IMR-90 (cell line): ENCODE measurements around the gene ARHGAP8. TPM values are rescaled to one million over a fixed set of nuclear protein-coding genes. Genes with fewer than 3 reads are reported as not detected.
A peak's percentile ranks its signal among the peaks of the same experiment; 100 is the strongest.

Experiments used
- ATAC-seq: fragments of 200-7000 bp; cut with Tn5 transposase; 2 replicates; pipeline ENCODE4 v1.9.1; 2020; ENCODE audit warnings: low read depth, mild to moderate bottlenecking, moderate library complexity
- BruUV-seq: library from RNA; stranded (reverse); fragments of 400-500 nt; replicated peaks from 2 replicates; lab custom pipeline; 2021; lab: Mats Ljungman, UMichigan
- CTCF ChIA-PET: fragments of 300-600 bp; formaldehyde crosslinking; extraction: SDS; loops from one replicate; lab custom pipeline; 2021; ENCODE audit warnings: antibody characterized with exemption; lab: Yijun Ruan, JAX
- POLR2A ChIA-PET: fragments of 300-600 bp; sonication (Branson Sonifier 250); formaldehyde crosslinking; loops from one replicate; lab custom pipeline; 2022; ENCODE audit warnings: antibody characterized with exemption; ENCODE audit not compliant: unreplicated experiment; lab: Charles Lee
- DNase-seq: peaks from one replicate; pipeline ENCODE4 v3.0.0; 2013
- H2AFZ ChIP-seq: replicated peaks from 2 replicates; pipeline ENCODE3; 2013; ENCODE audit warnings: low read length, mild to moderate bottlenecking; ENCODE audit not compliant: poor library complexity
- H2AK5ac ChIP-seq: 2 replicates; pipeline ENCODE4 v1.6.1; 2013; ENCODE audit warnings: low read depth, low read length, inconsistent platforms
- H2AK9ac ChIP-seq: replicated peaks from 2 replicates; pipeline ENCODE3; 2013; ENCODE audit warnings: mild to moderate bottlenecking, low read depth, low read length, moderate library complexity; ENCODE audit not compliant: poor library complexity
- H2BK120ac ChIP-seq: 2 replicates; pipeline ENCODE4 v1.6.1; 2013; ENCODE audit warnings: low read depth, low read length, inconsistent platforms
- H2BK15ac ChIP-seq: 3 replicates; pipeline ENCODE4 v1.6.1; 2013; ENCODE audit warnings: low read depth, low read length, inconsistent platforms
- H2BK20ac ChIP-seq: 2 replicates; pipeline ENCODE4 v1.6.1; 2013; ENCODE audit warnings: low read depth, mild to moderate bottlenecking, inconsistent platforms, low read length, moderate library complexity
- H2BK5ac ChIP-seq: 2 replicates; pipeline ENCODE4 v1.6.1; 2013; ENCODE audit warnings: mild to moderate bottlenecking, low read depth, low read length, inconsistent platforms; ENCODE audit not compliant: poor library complexity, severe bottlenecking
- H3K14ac ChIP-seq: replicated peaks from 2 replicates; pipeline ENCODE4 v1.6.1; 2013; ENCODE audit warnings: low read depth, low read length, inconsistent platforms
- H3K18ac ChIP-seq: 2 replicates; pipeline ENCODE4 v1.6.1; 2013; ENCODE audit warnings: low read depth, low read length, control low read depth
- H3K23ac ChIP-seq: 2 replicates; pipeline ENCODE4 v1.6.1; 2013; ENCODE audit warnings: low read depth, low read length, inconsistent platforms
- H3K27ac ChIP-seq: 2 replicates; pipeline ENCODE4 v1.5.1; 2013; ENCODE audit warnings: mild to moderate bottlenecking, control low read depth, low read length; ENCODE audit not compliant: insufficient read depth
- H3K27me3 ChIP-seq: 2 replicates; pipeline ENCODE4 v1.6.1; 2013; ENCODE audit warnings: low read length; ENCODE audit not compliant: control insufficient read depth, insufficient read depth
- H3K36me3 ChIP-seq: 2 replicates; pipeline ENCODE4 v1.6.1; 2013; ENCODE audit warnings: low read length, mixed read lengths; ENCODE audit not compliant: control insufficient read depth, insufficient read depth
- H3K4ac ChIP-seq: 2 replicates; pipeline ENCODE4 v1.6.1; 2013; ENCODE audit warnings: low read depth, low read length, inconsistent platforms
- H3K4me1 ChIP-seq: 2 replicates; pipeline ENCODE4 v1.6.1; 2013; ENCODE audit warnings: low read length, mixed read lengths; ENCODE audit not compliant: control insufficient read depth, insufficient read depth
- H3K4me2 ChIP-seq: 2 replicates; pipeline ENCODE4 v1.6.1; 2013; ENCODE audit warnings: low read depth, mild to moderate bottlenecking, control low read depth, low read length, moderate library complexity
- H3K4me3 ChIP-seq: 2 replicates; pipeline ENCODE4 v1.5.1; 2013; ENCODE audit warnings: low read depth, mild to moderate bottlenecking, control low read depth, low read length, moderate library complexity; ENCODE audit not compliant: insufficient read depth
- H3K56ac ChIP-seq: 2 replicates; pipeline ENCODE4 v1.6.1; 2013; ENCODE audit warnings: low read length, inconsistent platforms; ENCODE audit not compliant: insufficient read depth; ENCODE audit errors: extremely low read depth
- H3K79me1 ChIP-seq, 2 experiments: 2 replicates each; pipeline ENCODE4 v1.6.1; 2013; ENCODE audit warnings: low read length in 2 of 2, inconsistent platforms in 1 of 2, low read depth in 1 of 2
- H3K9ac ChIP-seq: 2 replicates; pipeline ENCODE4 v1.6.1; 2013; ENCODE audit warnings: low read depth, low read length, control low read depth
- H3K9me1 ChIP-seq: 2 replicates; pipeline ENCODE4 v1.6.1; 2013; ENCODE audit warnings: low read length, inconsistent platforms; ENCODE audit not compliant: insufficient read depth
- H3K9me3 ChIP-seq: 2 replicates; pipeline ENCODE4 v1.6.1; 2013; ENCODE audit warnings: low read length; ENCODE audit not compliant: control insufficient read depth, insufficient read depth
- H4K20me1 ChIP-seq: 2 replicates; pipeline ENCODE4 v1.6.1; 2013; ENCODE audit warnings: low read length, inconsistent platforms; ENCODE audit not compliant: insufficient read depth
- H4K5ac ChIP-seq: 2 replicates; pipeline ENCODE4 v1.6.1; 2013; ENCODE audit warnings: mild to moderate bottlenecking, low read depth, low read length, control low read depth
- H4K8ac ChIP-seq, 2 experiments: 2 replicates each; pipeline ENCODE4 v1.6.1; 2013; ENCODE audit warnings: low read depth in 2 of 2, low read length in 2 of 2, control low read depth in 1 of 2, inconsistent platforms in 1 of 2
- H4K91ac ChIP-seq: 2 replicates; pipeline ENCODE4 v1.6.1; 2013; ENCODE audit warnings: low read depth, low read length, inconsistent platforms; ENCODE audit not compliant: insufficient read depth
- MAFK ChIP-seq: IDR thresholded peaks from 2 replicates; pipeline ENCODE4 v1.6.1; 2012; ENCODE audit warnings: low read depth, low read length, improper control_type of control experiment
- MAZ ChIP-seq: IDR thresholded peaks from 2 replicates; pipeline ENCODE4 v1.6.1; 2012; ENCODE audit warnings: low read depth, mild to moderate bottlenecking, low read length, improper control_type of control experiment, moderate library complexity, borderline replicate concordance
- NFE2L2 ChIP-seq: fragments of 150-350 bp; IDR thresholded peaks from 2 replicates; pipeline ENCODE4 v1.6.1; 2016; ENCODE audit warnings: low read depth, mild to moderate bottlenecking, low read length
- POLR2A ChIP-seq: IDR thresholded peaks from 2 replicates; pipeline ENCODE4 v1.6.1; 2012; ENCODE audit warnings: mild to moderate bottlenecking, low read depth, low read length
- RAD21 ChIP-seq: IDR thresholded peaks from 2 replicates; pipeline ENCODE4 v1.6.1; 2012; ENCODE audit warnings: low read length, improper control_type of control experiment
- SMC3 ChIP-seq: fragments of 150-350 bp; IDR thresholded peaks from 2 replicates; pipeline ENCODE4 v1.6.1; 2016; ENCODE audit warnings: low read depth, mild to moderate bottlenecking, antibody characterized with exemption, low read length, moderate library complexity
- WGBS, 2 experiments: methylation state at CpG; one replicate each; pipeline versions ENCODE4 v1.1.5 to v1.1.7; 2013; ENCODE audit warnings: missing lambda C conversion rate in 2 of 2; ENCODE audit not compliant: insufficient read length in 1 of 2; ENCODE audit errors: extremely low coverage in 2 of 2; 5-methylcytosine and 5-hydroxymethylcytosine counted together
- dilution Hi-C: fragments of 300-500 bp; cut with HindIII; formaldehyde crosslinking; loops from one replicate; pipeline ENCODE4 v1.14.3; 2018; ENCODE audit warnings: low sequenced_read_pairs; ENCODE audit not compliant: unreplicated experiment
- in situ Hi-C: fragments of 300-500 bp; cut with MboI; formaldehyde crosslinking; loops from 3 replicates; pipeline ENCODE4 v1.14.3; 2019; ENCODE audit warnings: low sequenced_read_pairs, inconsistent platforms, mixed read lengths
- intact Hi-C: fragments of 100-400 bp; cut with micrococcal nuclease; formaldehyde crosslinking; loops from 2 replicates; pipeline ENCODE4 v1.10.0; 2022
- polyA plus RNA-seq, 3 experiments: library from polyadenylated mRNA; depleted of rRNA; stranded (reverse); fragments of >200 nt; gene quantifications; 2 replicates each; pipeline ENCODE4 v1.2.3, GENCODE V29; 2012; ENCODE audit warnings: low replicate concordance in 1 of 3
- total RNA-seq: library from RNA; depleted of rRNA; stranded (reverse); fragments of >200 nt; gene quantifications from 2 replicates; pipeline ENCODE4 v1.2.3, GENCODE V29; 2012
- TF ChIP-seq, protein P1 (sequence below): fragments of 150-350 bp; IDR thresholded peaks from 2 replicates; pipeline ENCODE4 v1.6.1; 2016; ENCODE audit warnings: low read depth, mild to moderate bottlenecking, low read length, moderate library complexity, borderline replicate concordance

The ARHGAP8 gene
- total and polyA plus RNA-seq, 2 of the 4 experiments (the other 2 are of a cell fraction): 0.18 to 0.21 TPM

DNA sequence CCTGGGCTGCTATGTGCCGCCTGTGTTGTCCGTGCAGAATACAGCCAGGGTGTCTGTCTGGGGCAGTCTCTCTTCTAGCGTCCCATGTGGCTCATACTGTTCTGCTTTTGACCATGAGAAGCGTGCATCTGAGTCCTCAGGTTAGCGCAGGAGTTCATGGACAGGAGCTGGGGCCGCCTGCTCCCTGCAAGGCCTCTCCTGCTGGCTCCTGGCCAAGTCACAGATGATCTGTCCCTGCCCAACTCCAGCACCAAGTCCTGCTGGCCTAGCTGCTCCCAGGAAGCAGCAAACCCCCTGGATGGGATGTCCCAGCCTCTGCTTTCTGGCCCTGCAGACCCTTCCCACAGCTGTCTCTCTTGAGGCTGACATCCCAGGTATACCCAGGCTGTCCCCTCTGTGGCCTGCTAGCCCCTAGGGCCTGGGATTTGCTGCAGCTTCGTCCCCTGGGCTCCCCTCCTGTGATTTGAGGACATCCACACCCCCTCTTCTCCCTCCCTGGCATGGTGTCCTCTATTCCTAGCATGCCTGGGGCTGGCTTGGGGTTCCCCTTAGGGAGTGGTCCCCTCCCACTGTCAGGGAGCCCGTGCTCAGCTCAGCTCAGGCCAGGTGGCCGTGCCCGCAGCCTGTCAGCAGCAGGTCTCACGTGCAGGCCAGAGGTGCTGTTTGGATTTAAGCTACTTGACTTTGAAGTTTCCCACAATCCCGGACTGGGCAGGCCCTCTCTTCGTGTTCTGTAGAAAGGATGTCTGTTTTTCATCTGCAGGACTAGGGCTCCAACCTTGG lies 32.6 kb upstream of the ARHGAP8 start:
- intact Hi-C loops (no loop called here), dilution Hi-C loops (no loop called here), in situ Hi-C loops (no loop called here)
- DNase-seq (no peak), ATAC-seq (0 out of 2 replicates have a peak, but pooled peaks have one; percentile 13)
- no peak overlapping the region for H3K18ac ChIP-seq
- WGBS, 2 experiments: 69% methylated on average over 5 of the region's 13 CpGs; no CpG with 5 or more reads in 1 of the 2 experiments
- H2BK5ac ChIP-seq: no peak overlapping the region
- TF ChIP-seq MAFK: no peak
- TF ChIP-seq, protein P1, sequence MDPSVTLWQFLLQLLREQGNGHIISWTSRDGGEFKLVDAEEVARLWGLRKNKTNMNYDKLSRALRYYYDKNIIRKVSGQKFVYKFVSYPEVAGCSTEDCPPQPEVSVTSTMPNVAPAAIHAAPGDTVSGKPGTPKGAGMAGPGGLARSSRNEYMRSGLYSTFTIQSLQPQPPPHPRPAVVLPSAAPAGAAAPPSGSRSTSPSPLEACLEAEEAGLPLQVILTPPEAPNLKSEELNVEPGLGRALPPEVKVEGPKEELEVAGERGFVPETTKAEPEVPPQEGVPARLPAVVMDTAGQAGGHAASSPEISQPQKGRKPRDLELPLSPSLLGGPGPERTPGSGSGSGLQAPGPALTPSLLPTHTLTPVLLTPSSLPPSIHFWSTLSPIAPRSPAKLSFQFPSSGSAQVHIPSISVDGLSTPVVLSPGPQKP: no peak
- TF ChIP-seq RAD21: no peak
- TF ChIP-seq SMC3: no peak
- TF ChIP-seq MAZ: no peak
- no peak for TF ChIP-seq POLR2A
- no peak for TF ChIP-seq NFE2L2
- H4K8ac ChIP-seq: no peak overlapping the region
- no peaks in the 10 kb centered on the region for H3K4me1 ChIP-seq
- no TSS peak for BruUV-seq
- H3K23ac ChIP-seq: no peak overlapping the region
- ChIA-PET POLR2A (no interaction called here), CTCF (no interaction called here)
- H3K56ac ChIP-seq: no peak overlapping the region
- H3K4ac ChIP-seq: no peak overlapping the region
- H3K14ac ChIP-seq: no peak overlapping the region
- no peak overlapping the region for H2AK9ac ChIP-seq
- no peaks in the 10 kb centered on the region; a peak in 1 of 4 replicates for H3K79me1 ChIP-seq
- H2BK120ac ChIP-seq: no peak overlapping the region
- no peak overlapping the region for H4K5ac ChIP-seq
- no peak overlapping the region for H3K9ac ChIP-seq
- H3K27ac ChIP-seq: no peak overlapping the region
- H2AFZ ChIP-seq: no peak overlapping the region
- H3K9me3 ChIP-seq: no peaks in the 10 kb centered on the region
- H2AK5ac ChIP-seq: no peak overlapping the region
- no peak overlapping the region for H4K91ac ChIP-seq
- H3K4me2 ChIP-seq: no peak overlapping the region
- H3K36me3 ChIP-seq: peaks cover 17% of the 10 kb centered on the region; the same call in 1 of the 2 replicates
- 0 out of 2 replicates have a peak, but pooled peaks cover 8% of the 10 kb centered on the region for H4K20me1 ChIP-seq
- H3K9me1 ChIP-seq: no peaks in the 10 kb centered on the region
- no peak overlapping the region for H2BK15ac ChIP-seq
- no peaks in the 10 kb centered on the region for H3K27me3 ChIP-seq
- no peak overlapping the region for H2BK20ac ChIP-seq
- H3K4me3 ChIP-seq: no peak overlapping the region
